Neural progenitor cell (in vitro differentiated cells): Measurements from ENCODE around the gene AQP6. TPM values are rescaled to one million over a fixed set of nuclear protein-coding genes. Genes with fewer than 3 reads are reported as not detected.
A peak's percentile ranks its signal among the peaks of the same experiment; 100 is the strongest.

Experiments
- DNase-seq: peaks from one replicate; pipeline ENCODE4 v3.0.0-alpha.2; 2016; ENCODE audit warnings: low spot score
- H2AFZ ChIP-seq: fragments of 200-600 bp; sonication (generic); replicated peaks from 2 replicates; pipeline ENCODE4 v1.6.1; 2016; ENCODE audit warnings: antibody characterized with exemption
- H3F3A ChIP-seq: fragments of 200-600 bp; sonication (generic); 2 replicates; pipeline ENCODE4 v1.6.1; 2016; ENCODE audit warnings: antibody characterized with exemption, low read depth
- H3K27ac ChIP-seq: fragments of 200-600 bp; sonication (generic); 2 replicates; pipeline ENCODE4 v1.5.1; 2016; ENCODE audit warnings: mild to moderate bottlenecking
- H3K27me3 ChIP-seq: fragments of 200-600 bp; sonication (generic); 2 replicates; pipeline ENCODE4 v1.6.1; 2016; ENCODE audit warnings: mild to moderate bottlenecking, moderate library complexity
- H3K36me3 ChIP-seq: fragments of 200-600 bp; sonication (generic); 2 replicates; pipeline ENCODE4 v1.5.1; 2016
- H3K4me1 ChIP-seq: fragments of 200-600 bp; sonication (generic); 2 replicates; pipeline ENCODE4 v1.6.1; 2016; ENCODE audit warnings: mixed run types
- H3K4me2 ChIP-seq: fragments of 200-600 bp; sonication (generic); 2 replicates; pipeline ENCODE4 v1.6.1; 2016
- H3K4me3 ChIP-seq: fragments of 200-600 bp; sonication (generic); 2 replicates; pipeline ENCODE4 v1.5.1; 2016
- H3K79me2 ChIP-seq: fragments of 200-600 bp; sonication (generic); 2 replicates; pipeline ENCODE4 v1.6.1; 2016; ENCODE audit warnings: low read depth
- H3K9ac ChIP-seq: fragments of 200-600 bp; sonication (generic); 2 replicates; pipeline ENCODE4 v1.6.1; 2016
- H3K9me3 ChIP-seq: fragments of 200-600 bp; sonication (generic); 2 replicates; pipeline ENCODE4 v1.5.1; 2016; ENCODE audit warnings: low read depth
- H4K20me1 ChIP-seq: fragments of 200-600 bp; sonication (generic); 2 replicates; pipeline ENCODE4 v1.6.1; 2016; ENCODE audit warnings: low read depth
- H3K27ac Mint-ChIP-seq: 3 replicates; pipeline ENCODE4 v1.8.0; 2021; ENCODE audit warnings: mixed read lengths
- H3K27me3 Mint-ChIP-seq: 2 replicates; pipeline ENCODE4 v1.8.0; 2022; ENCODE audit warnings: low read depth, mild to moderate bottlenecking, inconsistent platforms, moderate library complexity, mixed read lengths; ENCODE audit not compliant: insufficient read depth
- H3K36me3 Mint-ChIP-seq: 3 replicates; pipeline ENCODE4 v1.8.0; 2021; ENCODE audit warnings: mixed read lengths
- H3K4me1 Mint-ChIP-seq: 3 replicates; pipeline ENCODE4 v1.8.0; 2021; ENCODE audit warnings: mixed read lengths
- H3K4me3 Mint-ChIP-seq: 3 replicates; pipeline ENCODE4 v1.8.0; 2021; ENCODE audit warnings: mild to moderate bottlenecking, moderate library complexity, mixed read lengths
- H3K9me3 Mint-ChIP-seq: 3 replicates; pipeline ENCODE4 v1.8.0; 2020; ENCODE audit warnings: mixed read lengths
- CTCF ChIP-seq: fragments of 200-600 bp; sonication (generic); IDR thresholded peaks from 2 replicates; pipeline ENCODE4 v1.5.1; 2017; ENCODE audit warnings: antibody characterized with exemption, mild to moderate bottlenecking
- EZH2 ChIP-seq: fragments of 200-600 bp; sonication (generic); IDR thresholded peaks from 2 replicates; pipeline ENCODE4 v1.6.1; 2017; ENCODE audit warnings: antibody characterized with exemption, mild to moderate bottlenecking, moderate library complexity
- EZH2phosphoT487 ChIP-seq: fragments of 200-600 bp; sonication (generic); IDR thresholded peaks from 2 replicates; pipeline ENCODE4 v1.6.1; 2017; ENCODE audit warnings: antibody characterized with exemption
- total RNA-seq: library from RNA; depleted of rRNA; stranded (reverse); fragments of >200 nt; gene quantifications from 2 replicates; pipeline ENCODE4 v1.2.3, GENCODE V29; 2015; ENCODE audit warnings: low replicate concordance

The AQP6 gene
- total RNA-seq, 1 donor from 2014 or later = not detected

- Mint-ChIP-seq H3K4me1 (peaks cover 14% of the 10 kb centered on the region), H3K27me3 (peaks cover 19% of the 10 kb centered on the region), H3K36me3 (no peaks in the 10 kb centered on the region), H3K27ac (no peak overlapping the region), H3K4me3 (peak overlapping the region; percentile 53), H3K9me3 (no peaks in the 10 kb centered on the region)
- H3K4me3 ChIP-seq = no peak overlapping the region
- H3K79me2 ChIP-seq = no peaks in the 10 kb centered on the region
- H3K4me1 ChIP-seq = peaks cover 9% of the 10 kb centered on the region
- no peak overlapping the region for H3K27ac ChIP-seq
- no peaks in the 10 kb centered on the region for H3K9me3 ChIP-seq
- no peak for TF ChIP-seq EZH2
- TF ChIP-seq CTCF = no peak
- no peak for TF ChIP-seq EZH2phosphoT487
- H3K27me3 ChIP-seq = peaks cover 46% of the 10 kb centered on the region
- H3K36me3 ChIP-seq = no peaks in the 10 kb centered on the region
- H2AFZ ChIP-seq = no peak overlapping the region
- no peak for DNase-seq
- H3K4me2 ChIP-seq = no peak overlapping the region
- no peak overlapping the region for H3K9ac ChIP-seq
- H3F3A ChIP-seq = peaks cover 3% of the 10 kb centered on the region
- no peaks in the 10 kb centered on the region for H4K20me1 ChIP-seq
Observed at GRCh38 chr12:49953961-49954846, 18.5 kb upstream of the AQP6 start.

GRCh38 chr12:49954863-49955830 lies 17.6 kb upstream of the AQP6 start:
- Mint-ChIP-seq H3K36me3 (no peaks in the 10 kb centered on the region), H3K4me1 (peaks cover 18% of the 10 kb centered on the region), H3K4me3 (no peak overlapping the region), H3K27me3 (peaks cover 26% of the 10 kb centered on the region), H3K27ac (no peak overlapping the region), H3K9me3 (no peaks in the 10 kb centered on the region)
- Histone ChIP-seq H3K36me3 (no peaks in the 10 kb centered on the region), H3K27me3 (peaks cover 55% of the 10 kb centered on the region), H3K9ac (no peak overlapping the region), H2AFZ (no peak overlapping the region), H3K4me3 (no peak overlapping the region), H4K20me1 (peaks cover 4% of the 10 kb centered on the region), H3K27ac (no peak overlapping the region), H3K79me2 (no peaks in the 10 kb centered on the region), H3K9me3 (no peaks in the 10 kb centered on the region), H3K4me2 (no peak overlapping the region), H3K4me1 (peaks cover 19% of the 10 kb centered on the region), H3F3A (peaks cover 13% of the 10 kb centered on the region)
- DNase-seq = no peak
- TF ChIP-seq CTCF (no peak), EZH2phosphoT487 (no peak), EZH2 (no peak)

- Histone ChIP-seq H3K79me2 (no peaks in the 10 kb centered on the region), H3K4me2 (no peak overlapping the region)
Observed at GRCh38 chr12:49955899-49956662, 16.7 kb upstream of the AQP6 start.

More at GRCh38 chr12:49955899-49956662, 16.7 kb upstream of the AQP6 start:
- H3K27ac ChIP-seq = no peak overlapping the region
- H3K36me3 ChIP-seq = no peaks in the 10 kb centered on the region
- Mint-ChIP-seq H3K27ac (no peak overlapping the region), H3K4me1 (peaks cover 23% of the 10 kb centered on the region), H3K9me3 (no peaks in the 10 kb centered on the region), H3K27me3 (peaks cover 30% of the 10 kb centered on the region), H3K36me3 (no peaks in the 10 kb centered on the region), H3K4me3 (no peak overlapping the region)
- peaks cover 15% of the 10 kb centered on the region for H3F3A ChIP-seq
- H2AFZ ChIP-seq = no peak overlapping the region
- peaks cover 64% of the 10 kb centered on the region for H3K27me3 ChIP-seq
- no peak overlapping the region for H3K4me3 ChIP-seq
- TF ChIP-seq EZH2 = no peak
- TF ChIP-seq EZH2phosphoT487 = no peak
- TF ChIP-seq CTCF = no peak
- DNase-seq = no peak
- peaks cover 28% of the 10 kb centered on the region for H3K4me1 ChIP-seq
- peaks cover 9% of the 10 kb centered on the region for H4K20me1 ChIP-seq
- no peaks in the 10 kb centered on the region for H3K9me3 ChIP-seq
- H3K9ac ChIP-seq = no peak overlapping the region
